Activated B cell treated with CpG ODN at 0.5 μM for 24 hours (primary cell): ENCODE data around the gene TBC1D10A. TPM values are rescaled to one million over a fixed set of nuclear protein-coding genes. Genes with fewer than 3 reads are reported as not detected.

Source experiments
- ATAC-seq: fragments of 200-7000 bp; cut with Tn5 transposase; one replicate; pipeline ENCODE4 v1.10.0; 2021; ENCODE audit warnings: low read depth, mild to moderate bottlenecking, moderate library complexity
- CTCF ChIA-PET: fragments of 350-600 bp; sonication (Branson Sonifier 250); formaldehyde crosslinking; loops from one replicate; lab custom pipeline; 2021; ENCODE audit warnings: antibody characterized with exemption; lab: Charles Lee
- POLR2A ChIA-PET: fragments of 350-600 bp; sonication (Branson Sonifier 250); formaldehyde crosslinking; loops from one replicate; lab custom pipeline; 2021; ENCODE audit warnings: antibody characterized with exemption; lab: Charles Lee
- DNase-seq: peaks from one replicate; pipeline ENCODE4 v3.0.0; 2022
- H3K27ac Mint-ChIP-seq: one replicate; pipeline ENCODE4 v1.8.0; 2020; ENCODE audit warnings: mixed read lengths
- H3K27me3 Mint-ChIP-seq: one replicate; pipeline ENCODE4 v1.8.0; 2021; ENCODE audit warnings: mixed read lengths
- H3K36me3 Mint-ChIP-seq: one replicate; pipeline ENCODE4 v1.8.0; 2021; ENCODE audit warnings: low read depth, mixed read lengths
- H3K4me1 Mint-ChIP-seq: one replicate; pipeline ENCODE4 v1.8.0; 2021; ENCODE audit warnings: mixed read lengths
- H3K4me3 Mint-ChIP-seq: one replicate; pipeline ENCODE4 v1.8.0; 2020; ENCODE audit warnings: mild to moderate bottlenecking, mixed read lengths
- H3K9me3 Mint-ChIP-seq: one replicate; pipeline ENCODE4 v1.8.0; 2020; ENCODE audit warnings: mixed read lengths
- CTCF ChIP-seq: fragments of 200-600 bp; IDR thresholded peaks from one replicate; pipeline ENCODE4 v1.8.0; 2022; ENCODE audit warnings: antibody characterized with exemption, mild to moderate bottlenecking
- intact Hi-C: fragments of 100-400 bp; cut with micrococcal nuclease; formaldehyde crosslinking; loops from one replicate; pipeline ENCODE4 v1.15.1; 2024
- total RNA-seq: library from RNA; stranded (reverse); gene quantifications from 2 replicates; pipeline ENCODE4 v1.2.3, GENCODE V29; 2022

TBC1D10A gene
- total RNA-seq, 1 donor from 2014 or later = 20.4 TPM

- no peak overlapping the region for H3K27ac Mint-ChIP-seq
- no peak overlapping the region for H3K4me3 Mint-ChIP-seq
- TF ChIP-seq CTCF = no peak
- ATAC-seq (no peak), DNase-seq (no peak)
- H3K36me3 Mint-ChIP-seq = peaks cover 31% of the 10 kb centered on the region
- H3K4me1 Mint-ChIP-seq = peaks cover 70% of the 10 kb centered on the region
- intact Hi-C loops = no loop called here
- CTCF ChIA-PET = no interaction called here
- H3K27me3 Mint-ChIP-seq = no peaks in the 10 kb centered on the region
- POLR2A ChIA-PET = no interaction called here
- H3K9me3 Mint-ChIP-seq = no peaks in the 10 kb centered on the region
Measured at GRCh38 chr22:30320021-30320556, 6.7 kb downstream of the TBC1D10A start.

- no peak overlapping the region for H3K4me3 Mint-ChIP-seq
- H3K27me3 Mint-ChIP-seq = no peaks in the 10 kb centered on the region
- TF ChIP-seq CTCF = no peak
- ATAC-seq = no peak
- no peak for DNase-seq
- H3K4me1 Mint-ChIP-seq = peaks cover 70% of the 10 kb centered on the region
- H3K36me3 Mint-ChIP-seq = peaks cover 31% of the 10 kb centered on the region
- peak overlapping the region; percentile 3 for H3K27ac Mint-ChIP-seq
- intact Hi-C loops = no loop called here
- H3K9me3 Mint-ChIP-seq = no peaks in the 10 kb centered on the region
- ChIA-PET POLR2A (no interaction called here), CTCF (no interaction called here)
Measured at GRCh38 chr22:30318799-30319419, 7.8 kb downstream of the TBC1D10A start.

GRCh38 chr22:30317778-30318177, 9.0 kb downstream of the TBC1D10A start:
- DNase-seq = no peak
- Mint-ChIP-seq H3K27me3 (no peaks in the 10 kb centered on the region), H3K9me3 (no peaks in the 10 kb centered on the region), H3K36me3 (peaks cover 30% of the 10 kb centered on the region), H3K27ac (no peak overlapping the region), H3K4me3 (no peak overlapping the region), H3K4me1 (peaks cover 70% of the 10 kb centered on the region)
- intact Hi-C loops = no loop called here
- POLR2A ChIA-PET = no interaction called here
- TF ChIP-seq CTCF = no peak
- no peak for ATAC-seq
- CTCF ChIA-PET = interaction anchor here (1.0 to 1.6 kb wide), 2 partner anchors 15 to 30 kb away, joined by 4 read pairs; no protein-coding TSS in a partner anchor

- no peak overlapping the region for H3K4me3 Mint-ChIP-seq
- no peaks in the 10 kb centered on the region for H3K9me3 Mint-ChIP-seq
- H3K27ac Mint-ChIP-seq = peak overlapping the region; percentile 67
- ATAC-seq (no peak), DNase-seq (no peak)
- TF ChIP-seq CTCF = no peak
- peaks cover 81% of the 10 kb centered on the region for H3K4me1 Mint-ChIP-seq
- H3K36me3 Mint-ChIP-seq = peaks cover 28% of the 10 kb centered on the region
- intact Hi-C loops = no loop called here
- ChIA-PET POLR2A (interaction anchor here (0.7 to 2.6 kb wide), 4 partner anchors 10 to 40 kb away, joined by 3 to 12 read pairs (median 7); partner anchors contain the start of genes CCDC157, SF3A1 and TBC1D10A), CTCF (no interaction called here)
- H3K27me3 Mint-ChIP-seq = no peaks in the 10 kb centered on the region
Measured at GRCh38 chr22:30315962-30316576, 10.7 kb downstream of the TBC1D10A start.

GRCh38 chr22:30314915-30315314, 11.8 kb downstream of the TBC1D10A start:
- Mint-ChIP-seq H3K4me1 (peaks cover 86% of the 10 kb centered on the region), H3K27me3 (no peaks in the 10 kb centered on the region), H3K4me3 (peak overlapping the region; percentile 36), H3K27ac (peak overlapping the region; percentile 79), H3K36me3 (peaks cover 20% of the 10 kb centered on the region), H3K9me3 (no peaks in the 10 kb centered on the region)
- POLR2A ChIA-PET = interaction anchor here (0.6 to 2.6 kb wide), 5 partner anchors 11 to 845 kb away, joined by 3 to 12 read pairs (median 11); partner anchors contain the start of genes RNF185 and TBC1D10A
- intact Hi-C loops = no loop called here
- DNase-seq (no peak), ATAC-seq (peak; percentile 50)
- TF ChIP-seq CTCF = no peak
- CTCF ChIA-PET = interaction anchor here (4.0 kb wide), 1 partner anchor 27 kb away, joined by 23 read pairs; the partner anchor contains the start of gene CASTOR1
